GM12878 (cell line): ENCODE data around the gene DYDC2. TPM values are rescaled to one million over a fixed set of nuclear protein-coding genes. Genes with fewer than 3 reads are reported as not detected.

ENCODE experiments used
- ATAC-seq: fragments of 200-7000 bp; cut with Tn5 transposase; 3 replicates; pipeline ENCODE4 v1.9.1; 2020; ENCODE audit warnings: mild to moderate bottlenecking, moderate library complexity
- BruUV-seq: library from RNA; stranded (reverse); fragments of 400-500 nt; replicated peaks from 2 replicates; lab custom pipeline; 2021; lab: Mats Ljungman, UMichigan
- CTCF ChIA-PET: fragments of 300-600 bp; sonication (Branson Sonifier 250); formaldehyde crosslinking; extraction: SDS; loops from one replicate; lab custom pipeline; 2021; ENCODE audit warnings: inconsistent platforms; lab: Yijun Ruan, JAX
- POLR2A ChIA-PET: fragments of 350-600 bp; formaldehyde crosslinking; extraction: SDS; loops from one replicate; lab custom pipeline; 2021; ENCODE audit warnings: inconsistent platforms; lab: Charles Lee
- RAD21 ChIA-PET: fragments of 300-600 bp; sonication (Branson Sonifier 250); formaldehyde crosslinking; loops from one replicate; lab custom pipeline; 2023; ENCODE audit warnings: antibody characterized with exemption; ENCODE audit not compliant: unreplicated experiment; lab: Charles Lee
- SMC1A ChIA-PET: fragments of 300-600 bp; sonication (Branson Sonifier 250); formaldehyde crosslinking; loops from one replicate; lab custom pipeline; 2023; ENCODE audit not compliant: unreplicated experiment, uncharacterized antibody; lab: Charles Lee
- DNase-seq: peaks from one replicate; pipeline ENCODE4 v3.0.0-alpha.2; 2011; ENCODE audit warnings: low read depth, low spot score
- FAIRE-seq: peaks from 3 replicates; lab custom pipeline; 2011; peaks lifted over from hg19 to GRCh38; lab: Jason Lieb, UNC
- H2AFZ ChIP-seq: 2 replicates; pipeline ENCODE4 v1.6.0; 2011; ENCODE audit warnings: low read depth, low read length, control low read depth; ENCODE audit not compliant: control insufficient read depth
- H3K27ac ChIP-seq: 2 replicates; pipeline ENCODE4 v1.5.1; 2011; ENCODE audit warnings: control low read depth; ENCODE audit not compliant: control insufficient read depth, insufficient read depth
- H3K27me3 ChIP-seq, 2 experiments: replicated peaks in 1 of 2; 2 replicates each; pipeline versions ENCODE4 v1.6.0 to v1.6.1; 2011; ENCODE audit warnings: low read length in 1 of 2; ENCODE audit not compliant: control insufficient read depth in 2 of 2, insufficient read depth in 2 of 2
- H3K36me3 ChIP-seq, 2 experiments: 2 replicates each; pipeline ENCODE4 v1.5.1; 2011; ENCODE audit warnings: low read length in 1 of 2; ENCODE audit not compliant: control insufficient read depth in 2 of 2, insufficient read depth in 2 of 2
- H3K4me1 ChIP-seq: 2 replicates; pipeline ENCODE4 v1.6.1; 2011; ENCODE audit warnings: mild to moderate bottlenecking, low read length, moderate library complexity, mixed read lengths; ENCODE audit not compliant: control insufficient read depth, insufficient read depth
- H3K4me2 ChIP-seq: 2 replicates; pipeline ENCODE4 v1.6.0; 2011; ENCODE audit warnings: control low read depth; ENCODE audit not compliant: control insufficient read depth, insufficient read depth
- H3K4me3 ChIP-seq: fragments of 200-600 bp; sonication (generic); 2 replicates; pipeline ENCODE4 v1.5.1; 2016
- H3K79me2 ChIP-seq: 2 replicates; pipeline ENCODE4 v1.6.0; 2011; ENCODE audit warnings: low read length; ENCODE audit not compliant: control insufficient read depth, insufficient read depth
- H3K9ac ChIP-seq: 2 replicates; pipeline ENCODE4 v1.8.0; 2011; ENCODE audit warnings: low read length, control low read depth, mixed read lengths; ENCODE audit not compliant: control insufficient read depth, insufficient read depth
- H3K9me3 ChIP-seq: replicated peaks from 3 replicates; pipeline ENCODE4 v1.5.1; 2011; ENCODE audit warnings: mild to moderate bottlenecking, low read length; ENCODE audit not compliant: control insufficient read depth, insufficient read depth
- H4K20me1 ChIP-seq: 2 replicates; pipeline ENCODE4 v1.6.0; 2011; ENCODE audit not compliant: control insufficient read depth, insufficient read depth
- ATF7 ChIP-seq: fragments of 450-650 bp; IDR thresholded peaks from 2 replicates; pipeline ENCODE4 v1.6.1; 2016; ENCODE audit warnings: low read depth, mild to moderate bottlenecking
- CBFB ChIP-seq: IDR thresholded peaks from 2 replicates; pipeline ENCODE4 v1.6.1; 2016; ENCODE audit warnings: antibody characterized with exemption, low read depth
- CEBPB ChIP-seq, 2 experiments: fragments of 150-350 bp in 1 of 2; IDR thresholded peaks; 2 replicates each; pipeline ENCODE4 v1.6.1; 2012 to 2014; ENCODE audit warnings: low read depth in 2 of 2, low read length in 2 of 2, borderline replicate concordance in 1 of 2, inconsistent platforms in 1 of 2
- CHD2 ChIP-seq: IDR thresholded peaks from 2 replicates; pipeline ENCODE4 v1.6.1; 2011; ENCODE audit warnings: low read depth, low read length, improper control_type of control experiment, borderline replicate concordance
- CREM ChIP-seq: IDR thresholded peaks from 2 replicates; pipeline ENCODE4 v1.6.1; 2014; ENCODE audit warnings: antibody characterized with exemption, low read depth
- EZH2 ChIP-seq: IDR thresholded peaks from 2 replicates; pipeline ENCODE4 v1.6.1; 2012; ENCODE audit warnings: low read depth, mild to moderate bottlenecking, control low read depth, inconsistent platforms, low read length, borderline replicate concordance; ENCODE audit not compliant: control insufficient read depth
- HDGF ChIP-seq: fragments of 450-650 bp; IDR thresholded peaks from 2 replicates; pipeline ENCODE4 v1.6.1; 2016; ENCODE audit warnings: antibody characterized with exemption
- POLR2A ChIP-seq: IDR thresholded peaks from 2 replicates; pipeline ENCODE4 v1.6.1; 2011; ENCODE audit warnings: low read depth, mild to moderate bottlenecking, low read length
- POLR2AphosphoS5 ChIP-seq: IDR thresholded peaks from 2 replicates; pipeline ENCODE4 v1.6.1; 2011; ENCODE audit warnings: mild to moderate bottlenecking, low read length, inconsistent platforms
- RAD21 ChIP-seq: IDR thresholded peaks from 2 replicates; pipeline ENCODE4 v1.6.1; 2011; ENCODE audit warnings: mild to moderate bottlenecking, low read depth, low read length, moderate library complexity; ENCODE audit not compliant: insufficient read depth
- RCOR1 ChIP-seq: conservative IDR thresholded peaks from 2 replicates; pipeline ENCODE4 v1.6.1; 2012; ENCODE audit warnings: low read depth, low read length, improper control_type of control experiment
- RELA ChIP-seq: fragments of 450-650 bp; IDR thresholded peaks from 2 replicates; pipeline ENCODE4 v1.8.0; 2014; ENCODE audit warnings: borderline replicate concordance; ENCODE audit not compliant: partially characterized antibody
- SPI1 ChIP-seq: IDR thresholded peaks from 2 replicates; pipeline ENCODE4 v1.6.1; 2011; ENCODE audit warnings: low read depth, mild to moderate bottlenecking, low read length, moderate library complexity, borderline replicate concordance; ENCODE audit not compliant: insufficient read depth
- ZNF207 ChIP-seq: fragments of 450-650 bp; IDR thresholded peaks from 2 replicates; pipeline ENCODE4 v1.6.1; 2014; ENCODE audit warnings: antibody characterized with exemption, mild to moderate bottlenecking, borderline replicate concordance
- ZNF622 ChIP-seq: fragments of 450-650 bp; IDR thresholded peaks from 2 replicates; pipeline ENCODE4 v1.6.1; 2017; ENCODE audit warnings: mild to moderate bottlenecking, inconsistent platforms
- WGBS: methylation state at CpG from one replicate; pipeline ENCODE4 v1.1.6; 2016; ENCODE audit warnings: low lambda C conversion rate; ENCODE audit not compliant: insufficient replicate concordance, insufficient coverage; ENCODE audit errors: missing lambda C conversion rate; 5-methylcytosine and 5-hydroxymethylcytosine counted together
- in situ Hi-C: fragments of 300-500 bp; cut with MboI; formaldehyde crosslinking; loops from 9 replicates; pipeline ENCODE4 v1.14.3; 2018; ENCODE audit warnings: mixed read lengths
- intact Hi-C: fragments of 100-400 bp; cut with micrococcal nuclease; formaldehyde crosslinking; loops from one replicate; pipeline ENCODE4 v1.14.2; 2022; ENCODE audit not compliant: unreplicated experiment
- polyA plus RNA-seq, 11 experiments: library from polyadenylated mRNA; depleted of rRNA in 4 of 11; unstranded in 6 of 11; stranded (reverse) in 5 of 11; fragments of >200 nt; fragmentation: Nextera tagmentation in 4 of 11; fragmentation: Illumina TruSeq in 1 of 11; extraction: Ambion mirVana in 4 of 11; extraction: Trizol in 1 of 11; gene quantifications; 1 replicate in 1 of 11; 2 replicates in 10 of 11; pipeline versions ENCODE4 v1.2.1 to v1.2.3, GENCODE V29; 2011 to 2016; ENCODE audit warnings: inconsistent platforms in 2 of 11, missing spikeins in 2 of 11, low read depth in 1 of 11
- total RNA-seq, 4 experiments: library from RNA; depleted of rRNA in 3 of 4; stranded (reverse); fragments of >200 nt in 3 of 4; fragmentation: Illumina TruSeq in 1 of 4; extraction: Trizol in 1 of 4; gene quantifications; 2 replicates each; pipeline versions ENCODE4 v1.2.1 to v1.2.3, GENCODE V29; 2013 to 2021
- TF ChIP-seq, protein P1 (sequence below): IDR thresholded peaks from 2 replicates; pipeline ENCODE4 v1.6.1; 2012; ENCODE audit warnings: low read depth, low read length, improper control_type of control experiment

The DYDC2 gene
- total and polyA plus RNA-seq, 10 of the 15 experiments (the other 5 are each of a cell fraction or from before 2014, with no cell fraction given): 0.18 TPM; not detected in 9

DNA sequence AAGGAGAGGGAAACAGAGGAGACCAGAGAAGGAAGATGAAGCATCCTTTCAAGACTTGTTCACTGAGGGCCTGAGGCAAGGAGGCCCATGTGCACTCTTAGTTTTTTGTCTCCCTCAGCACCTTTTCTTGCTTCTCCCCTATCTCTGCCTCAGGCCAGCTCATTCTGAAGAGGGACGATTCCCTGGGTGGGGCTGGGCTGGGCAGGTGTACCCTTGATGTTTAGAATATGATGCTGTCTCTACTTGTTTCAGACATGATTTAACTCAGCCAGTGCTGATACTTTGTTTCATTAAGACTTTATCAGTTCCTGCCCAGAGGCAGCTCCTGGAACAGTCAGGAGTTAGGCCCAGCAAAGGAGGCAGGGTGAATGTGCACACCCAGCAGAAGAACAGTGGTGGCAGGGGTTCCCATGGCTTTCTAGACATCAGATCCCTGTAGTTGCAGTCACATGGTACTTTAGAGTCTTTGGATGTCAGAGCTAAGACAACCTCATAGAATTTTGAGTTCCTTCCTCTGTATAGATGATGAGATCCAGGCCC, 55.2 kb downstream of the DYDC2 start (continued):
- TF ChIP-seq, protein P1, sequence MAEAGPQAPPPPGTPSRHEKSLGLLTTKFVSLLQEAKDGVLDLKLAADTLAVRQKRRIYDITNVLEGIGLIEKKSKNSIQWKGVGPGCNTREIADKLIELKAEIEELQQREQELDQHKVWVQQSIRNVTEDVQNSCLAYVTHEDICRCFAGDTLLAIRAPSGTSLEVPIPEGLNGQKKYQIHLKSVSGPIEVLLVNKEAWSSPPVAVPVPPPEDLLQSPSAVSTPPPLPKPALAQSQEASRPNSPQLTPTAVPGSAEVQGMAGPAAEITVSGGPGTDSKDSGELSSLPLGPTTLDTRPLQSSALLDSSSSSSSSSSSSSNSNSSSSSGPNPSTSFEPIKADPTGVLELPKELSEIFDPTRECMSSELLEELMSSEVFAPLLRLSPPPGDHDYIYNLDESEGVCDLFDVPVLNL: no peak
- TF ChIP-seq EZH2 (no peak), ZNF207 (no peak), CEBPB (IDR thresholded peaks at IDR 0.05; ENCODE audit: borderline replicate concordance in 1 of 2, low read depth in 2 of 2, low read length in 2 of 2) (no peak), CBFB (no peak), CHD2 (no peak), RELA (no peak), SPI1 (no peak), POLR2A (no peak)

DNA sequence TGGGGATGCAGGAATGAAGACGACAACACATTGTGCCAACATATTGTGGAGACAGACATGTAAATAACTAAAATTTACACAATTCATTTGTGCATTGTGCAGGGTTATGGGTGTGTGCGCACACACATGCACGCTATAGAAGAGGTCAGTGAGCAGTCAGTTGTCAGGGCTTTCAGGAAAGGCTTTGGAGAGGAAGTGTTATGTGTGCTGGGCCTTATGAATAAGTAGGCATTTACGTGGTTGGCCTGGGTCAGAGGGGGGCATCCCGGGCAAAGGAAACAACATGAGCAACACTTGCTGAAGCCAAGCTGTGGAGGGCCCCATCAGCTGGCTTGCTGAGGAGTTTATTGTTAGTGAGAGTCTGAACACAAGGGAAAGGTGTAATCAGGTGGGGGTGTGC, 55.9 kb downstream of the DYDC2 start:
- H3K4me3 ChIP-seq: no peak overlapping the region
- H3K36me3 ChIP-seq: no peaks in the 10 kb centered on the region
- ATAC-seq: no peak
- ChIA-PET RAD21 (no interaction called here), CTCF (no interaction called here), SMC1A (interaction anchor here (1.4 kb wide), 1 partner anchor 20 kb away, joined by 4 read pairs; no protein-coding TSS in a partner anchor), POLR2A (no interaction called here)
- in situ Hi-C loops: no loop called here
- peaks cover 0 to 2% of the 10 kb centered on the region in 2 experiments; a peak in 2 of 4 replicates for H3K27me3 ChIP-seq
- no peak for DNase-seq
- no peak for FAIRE-seq
- no peak for TF ChIP-seq POLR2AphosphoS5
- TF ChIP-seq RAD21: no peak
- TF ChIP-seq RCOR1: no peak
- TF ChIP-seq HDGF: no peak
- no peak for TF ChIP-seq ATF7
- TF ChIP-seq CREM: no peak
- TF ChIP-seq ZNF622: no peak
- no peak overlapping the region for H3K9ac ChIP-seq
- H3K9me3 ChIP-seq: no peaks in the 10 kb centered on the region
- H2AFZ ChIP-seq: no peak overlapping the region
- no peaks in the 10 kb centered on the region; the same call in 1 of the 2 replicates for H3K4me1 ChIP-seq
- no TSS peak for BruUV-seq
- H3K27ac ChIP-seq: no peak overlapping the region
- WGBS: 70% methylated on average over 5 of the region's 5 CpGs
- intact Hi-C loops: no loop called here
- no peaks in the 10 kb centered on the region for H4K20me1 ChIP-seq
- no peak overlapping the region for H3K4me2 ChIP-seq
- H3K79me2 ChIP-seq: no peaks in the 10 kb centered on the region
